GM19463 (cell line): Measurements from ENCODE around the gene PCDHGC5.
A peak's percentile ranks its signal among the peaks of the same experiment; 100 is the strongest.

Experiments used
- ATAC-seq: cut with Tn5 transposase; IDR thresholded peaks from one replicate; pipeline ENCODE4 v1.9.1; 2021; ENCODE audit warnings: mild to moderate bottlenecking, moderate library complexity; ENCODE audit not compliant: unreplicated experiment

The PCDHGC5 gene

DNA sequence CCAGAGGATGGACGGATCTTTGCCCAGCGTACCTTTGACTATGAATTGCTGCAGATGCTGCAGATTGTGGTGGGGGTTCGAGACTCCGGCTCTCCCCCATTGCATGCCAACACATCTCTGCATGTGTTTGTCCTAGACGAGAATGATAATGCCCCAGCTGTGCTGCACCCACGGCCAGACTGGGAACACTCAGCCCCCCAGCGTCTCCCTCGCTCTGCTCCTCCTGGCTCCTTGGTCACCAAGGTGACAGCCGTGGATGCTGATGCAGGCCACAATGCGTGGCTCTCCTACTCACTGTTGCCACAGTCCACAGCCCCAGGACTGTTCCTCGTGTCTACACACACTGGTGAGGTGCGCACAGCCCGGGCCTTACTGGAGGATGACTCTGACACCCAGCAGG, 1.9 kb downstream of the PCDHGC5 start:
- no peak for ATAC-seq

DNA sequence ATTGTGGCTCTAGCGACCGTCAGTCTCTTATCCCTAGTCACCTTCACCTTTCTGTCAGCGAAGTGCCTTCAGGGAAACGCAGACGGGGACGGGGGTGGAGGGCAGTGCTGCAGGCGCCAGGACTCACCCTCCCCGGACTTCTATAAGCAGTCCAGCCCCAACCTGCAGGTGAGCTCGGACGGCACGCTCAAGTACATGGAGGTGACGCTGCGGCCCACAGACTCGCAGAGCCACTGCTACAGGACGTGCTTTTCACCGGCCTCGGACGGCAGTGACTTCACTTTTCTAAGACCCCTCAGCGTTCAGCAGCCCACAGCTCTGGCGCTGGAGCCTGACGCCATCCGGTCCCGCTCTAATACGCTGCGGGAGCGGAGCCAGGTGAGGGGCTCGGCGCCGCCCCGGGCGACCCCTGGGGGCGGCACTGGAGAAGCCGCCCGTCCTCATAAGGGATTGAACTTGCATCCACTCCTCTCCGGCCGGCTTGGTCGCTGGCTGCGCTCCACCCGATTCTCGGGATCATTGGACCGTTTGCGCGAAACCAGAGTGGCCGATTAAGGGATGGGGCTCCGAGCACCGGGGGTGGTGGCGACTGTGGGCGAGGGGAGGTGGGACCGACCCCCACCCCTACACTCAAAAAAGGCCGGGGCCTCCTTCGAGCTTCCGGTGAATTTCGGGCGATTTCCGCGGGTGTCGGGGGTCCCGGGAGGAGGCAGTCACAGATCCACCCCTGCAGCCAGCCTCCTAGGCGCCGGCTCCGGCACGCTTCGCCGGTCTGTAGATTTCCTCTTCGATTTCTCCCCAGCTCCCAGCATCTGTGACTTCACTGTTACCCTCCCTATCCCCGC, 2.7 kb downstream of the PCDHGC5 start:
- ATAC-seq, result peak; percentile 20

GRCh38 chr5:141492168-141492885, 3.4 kb downstream of the PCDHGC5 start:
- ATAC-seq, result peak; percentile 49

DNA sequence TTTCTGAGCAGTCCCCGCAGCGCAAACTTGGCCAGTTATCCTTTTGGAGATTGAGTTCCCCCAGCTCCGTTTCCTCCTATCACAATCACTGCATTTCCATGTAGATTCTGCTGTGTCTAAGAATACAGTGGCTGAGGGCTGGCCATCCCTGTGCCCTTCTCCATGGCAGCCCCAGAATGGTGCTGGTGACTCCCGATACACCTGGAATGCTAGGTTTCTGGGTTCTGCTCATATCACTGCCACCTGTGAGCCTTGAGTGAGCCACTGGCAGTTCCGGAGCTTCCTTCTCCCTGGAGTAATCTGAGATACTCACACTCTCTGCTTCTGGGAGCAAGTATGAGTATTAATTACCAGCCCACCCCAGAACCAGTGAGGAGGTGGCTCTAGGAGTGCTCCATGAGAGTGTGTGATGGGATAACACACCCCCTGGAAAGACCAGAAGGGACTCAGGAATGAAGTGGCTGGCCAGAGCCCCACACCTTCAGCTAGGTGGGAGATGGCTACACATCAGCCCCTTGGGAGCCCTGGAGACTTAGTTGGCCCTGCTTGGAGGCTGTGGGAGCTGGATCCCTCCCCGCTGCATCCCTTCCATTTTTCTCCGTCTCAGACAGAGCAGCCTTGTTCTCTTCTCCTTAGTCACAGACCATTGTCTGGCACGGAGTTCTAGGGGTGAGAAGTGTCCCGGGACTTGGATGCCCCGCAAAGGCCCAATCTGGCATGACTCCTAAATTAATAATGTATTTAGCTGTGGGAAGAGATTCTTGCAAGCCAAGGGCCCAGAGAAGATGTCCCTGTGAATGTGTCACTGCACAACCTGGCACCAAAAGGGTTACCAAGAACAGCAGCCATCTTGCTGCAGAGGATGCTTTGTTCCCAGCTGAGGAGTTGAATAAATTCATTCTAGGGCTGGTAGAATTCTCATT, 4.9 kb downstream of the PCDHGC5 start:
- ATAC-seq, result no peak

DNA sequence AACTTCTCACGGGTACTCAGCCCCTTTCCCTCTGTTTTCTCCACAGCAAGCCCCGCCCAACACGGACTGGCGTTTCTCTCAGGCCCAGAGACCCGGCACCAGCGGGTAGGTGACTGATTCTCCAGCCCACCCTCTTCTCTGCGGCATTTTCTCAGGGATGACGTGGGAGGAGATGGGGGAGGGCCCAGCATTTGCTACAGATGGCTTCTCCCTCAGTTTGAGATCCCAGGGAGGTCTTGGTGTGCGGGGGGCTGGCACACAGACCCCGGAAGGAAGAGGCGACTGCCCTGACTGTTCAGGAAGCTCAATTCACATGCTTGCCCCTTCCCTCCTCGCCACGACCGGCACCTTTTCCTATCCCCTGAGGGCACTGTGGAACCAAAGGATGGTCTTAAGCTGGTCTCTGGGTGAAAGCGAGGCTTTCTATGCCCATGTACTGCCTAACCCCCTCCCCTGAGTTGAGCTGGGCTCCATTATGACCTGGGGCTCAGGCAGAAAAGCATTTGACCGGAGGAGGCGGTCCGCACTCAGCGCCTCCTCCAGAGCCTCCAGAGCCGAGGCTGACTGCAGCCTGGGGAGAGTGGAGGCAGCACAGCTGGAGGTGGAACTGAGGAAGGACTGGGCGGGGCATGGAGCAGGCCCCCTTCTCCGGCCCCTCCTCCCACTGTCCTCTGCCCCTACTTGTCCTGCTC, 6.0 kb downstream of the PCDHGC5 start:
- ATAC-seq, result no peak

GRCh38 chr5:141495453-141495811, 6.6 kb downstream of the PCDHGC5 start:
- ATAC-seq, result no peak

GRCh38 chr5:141496038-141496437, 7.2 kb downstream of the PCDHGC5 start:
- ATAC-seq, result no peak

DNA sequence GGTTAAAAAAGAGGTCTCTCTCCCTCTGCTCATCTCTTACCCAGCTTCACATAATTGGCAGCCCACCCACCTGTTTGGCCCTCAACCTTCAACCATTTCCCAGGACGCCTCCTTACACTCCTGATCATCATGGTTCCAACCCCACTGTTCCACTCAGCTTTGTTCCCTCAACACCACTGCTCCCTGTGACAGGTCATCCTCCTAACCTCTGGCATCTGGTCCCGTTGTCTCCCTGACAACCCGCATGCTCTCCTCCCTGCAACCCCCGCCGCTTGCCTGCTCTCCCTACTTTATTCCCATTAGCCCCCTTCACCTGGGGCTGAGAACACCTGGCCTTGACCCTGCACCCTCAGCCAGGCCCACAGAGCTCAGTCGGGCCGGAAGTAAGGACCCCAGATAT, 12.9 kb downstream of the PCDHGC5 start:
- ATAC-seq, result no peak

DNA sequence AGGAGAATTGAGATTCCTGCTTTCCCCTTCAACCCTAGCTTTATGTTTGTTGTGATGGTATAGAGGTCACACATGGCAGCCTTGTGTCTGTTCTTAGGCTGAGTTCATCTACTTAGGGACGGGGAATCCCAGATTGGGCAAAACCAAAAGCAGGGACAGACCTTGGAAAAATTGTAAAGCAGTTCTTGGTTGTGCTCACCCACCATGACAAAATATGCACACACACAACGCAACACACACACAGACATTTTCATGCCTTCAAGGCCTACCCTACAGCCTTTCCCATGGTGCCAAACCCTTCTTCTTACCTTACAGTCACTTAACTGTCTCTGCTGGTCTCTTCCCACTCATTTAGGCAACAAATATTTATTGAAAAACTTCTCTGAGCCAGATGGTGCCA, 14.8 kb downstream of the PCDHGC5 start:
- no peak for ATAC-seq

DNA sequence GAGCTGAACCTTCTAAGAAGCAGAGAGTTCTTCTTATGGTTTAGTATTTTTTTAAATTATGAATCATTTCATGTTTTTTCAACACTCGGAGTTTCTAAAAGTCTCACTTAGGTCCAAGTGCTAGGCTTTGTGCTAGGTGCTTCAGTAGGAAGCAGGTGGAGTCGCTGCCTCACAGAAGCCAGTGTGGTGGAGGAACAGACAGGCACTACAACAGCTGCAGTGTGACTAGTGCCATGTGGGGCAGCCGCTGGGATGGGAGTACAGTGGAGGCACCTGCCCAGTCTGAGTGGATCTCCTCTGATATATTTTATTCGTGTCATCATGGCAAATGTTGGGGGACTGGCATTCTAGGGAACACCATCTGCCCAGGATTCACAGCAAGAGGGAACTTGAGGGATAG, 15.3 kb downstream of the PCDHGC5 start:
- no peak for ATAC-seq

DNA sequence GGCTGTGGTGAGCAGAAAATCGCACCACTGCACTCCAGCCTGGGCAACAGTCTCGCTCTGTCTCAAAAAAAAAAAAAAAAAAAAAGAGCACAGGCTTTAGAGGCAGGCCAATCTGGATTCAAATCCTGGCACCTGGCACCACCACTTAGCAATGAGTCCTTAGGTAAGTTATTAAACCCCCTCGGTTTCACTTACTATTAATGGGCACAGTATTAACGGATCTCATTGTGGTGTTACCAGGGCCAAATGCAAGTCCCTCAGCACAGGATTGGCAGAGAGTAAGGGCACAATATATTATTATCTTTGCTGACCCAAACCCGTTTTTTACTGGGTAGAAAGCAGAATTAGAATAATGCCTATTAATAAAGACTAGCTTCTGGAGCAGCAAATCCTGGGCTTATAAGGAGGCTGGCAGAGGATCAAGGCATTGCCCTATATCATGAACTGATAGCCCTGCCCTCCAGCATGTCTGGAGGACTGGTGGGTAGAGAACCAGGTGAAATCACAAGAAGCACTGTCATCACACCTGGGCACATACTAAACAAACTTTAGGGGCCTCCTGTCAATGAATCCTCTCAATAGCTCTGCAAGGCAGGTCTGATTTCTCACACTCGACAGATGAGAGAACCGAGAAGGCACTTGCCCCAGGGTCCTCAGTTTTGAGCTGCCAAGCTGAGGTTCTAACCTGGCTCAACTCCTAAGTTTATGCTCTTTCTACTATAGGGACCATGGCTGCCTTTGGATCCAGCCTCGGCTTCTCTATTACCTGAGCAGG, 17.7 kb downstream of the PCDHGC5 start:
- no peak for ATAC-seq

DNA sequence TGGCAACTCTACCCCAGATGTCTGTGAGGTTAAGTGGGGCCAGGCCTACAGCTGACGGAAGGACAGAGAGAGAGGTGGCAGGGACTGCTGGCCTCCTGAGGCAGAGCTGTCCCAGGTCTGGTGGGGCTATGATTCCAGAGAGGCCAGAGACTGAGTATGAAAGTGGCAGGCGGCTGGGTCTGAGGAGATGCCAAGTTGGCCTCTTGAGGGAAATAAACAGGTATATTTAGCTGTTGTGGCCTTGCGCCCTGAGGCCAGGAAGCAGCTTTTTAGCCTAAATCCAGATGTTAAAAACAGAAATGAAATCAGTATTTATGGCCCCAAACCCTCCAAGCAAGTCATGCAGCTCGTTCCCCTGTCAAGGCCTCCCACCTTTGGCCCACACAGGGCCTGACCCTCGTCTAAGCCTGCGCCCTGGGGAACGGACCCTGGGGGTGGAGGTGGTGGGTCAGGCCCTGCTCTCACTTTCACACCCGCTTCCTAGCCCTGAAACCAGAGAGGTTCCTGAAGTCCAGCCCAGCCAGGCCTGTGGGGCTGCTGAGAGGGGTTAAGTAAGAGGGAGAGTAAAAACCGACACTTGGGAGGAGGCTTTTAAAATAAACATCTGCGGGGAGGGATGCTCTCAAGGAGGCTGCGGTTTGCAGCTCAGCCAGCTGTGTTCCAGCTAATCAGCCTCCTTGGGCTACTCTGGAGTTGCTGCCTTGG, 18.7 kb downstream of the PCDHGC5 start:
- peak; percentile 51 for ATAC-seq

GRCh38 chr5:141508440-141508797, 19.5 kb downstream of the PCDHGC5 start:
- no peak for ATAC-seq

- peak; percentile 9 for ATAC-seq
These were observed 20.1 kb downstream of the PCDHGC5 start for GRCh38 chr5:141508798-141509611.

GRCh38 chr5:141510160-141510559, 21.3 kb downstream of the PCDHGC5 start:
- no peak for ATAC-seq

DNA sequence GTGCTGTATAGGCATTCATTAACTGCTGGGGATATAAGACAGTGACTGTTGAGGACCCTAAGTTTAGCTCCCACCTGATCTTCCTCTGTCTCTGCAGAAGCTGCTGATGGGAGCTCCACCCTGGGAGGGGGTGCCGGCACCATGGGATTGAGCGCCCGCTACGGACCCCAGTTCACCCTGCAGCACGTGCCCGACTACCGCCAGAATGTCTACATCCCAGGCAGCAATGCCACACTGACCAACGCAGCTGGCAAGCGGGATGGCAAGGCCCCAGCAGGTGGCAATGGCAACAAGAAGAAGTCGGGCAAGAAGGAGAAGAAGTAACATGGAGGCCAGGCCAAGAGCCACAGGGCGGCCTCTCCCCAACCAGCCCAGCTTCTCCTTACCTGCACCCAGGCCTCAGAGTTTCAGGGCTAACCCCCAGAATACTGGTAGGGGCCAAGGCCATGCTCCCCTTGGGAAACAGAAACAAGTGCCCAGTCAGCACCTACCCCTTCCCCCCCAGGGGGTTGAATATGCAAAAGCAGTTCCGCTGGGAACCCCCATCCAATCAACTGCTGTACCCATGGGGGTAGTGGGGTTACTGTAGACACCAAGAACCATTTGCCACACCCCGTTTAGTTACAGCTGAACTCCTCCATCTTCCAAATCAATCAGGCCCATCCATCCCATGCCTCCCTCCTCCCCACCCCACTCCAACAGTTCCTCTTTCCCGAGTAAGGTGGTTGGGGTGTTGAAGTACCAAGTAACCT, 22.1 kb downstream of the PCDHGC5 start:
- peak; percentile 27 for ATAC-seq

DNA sequence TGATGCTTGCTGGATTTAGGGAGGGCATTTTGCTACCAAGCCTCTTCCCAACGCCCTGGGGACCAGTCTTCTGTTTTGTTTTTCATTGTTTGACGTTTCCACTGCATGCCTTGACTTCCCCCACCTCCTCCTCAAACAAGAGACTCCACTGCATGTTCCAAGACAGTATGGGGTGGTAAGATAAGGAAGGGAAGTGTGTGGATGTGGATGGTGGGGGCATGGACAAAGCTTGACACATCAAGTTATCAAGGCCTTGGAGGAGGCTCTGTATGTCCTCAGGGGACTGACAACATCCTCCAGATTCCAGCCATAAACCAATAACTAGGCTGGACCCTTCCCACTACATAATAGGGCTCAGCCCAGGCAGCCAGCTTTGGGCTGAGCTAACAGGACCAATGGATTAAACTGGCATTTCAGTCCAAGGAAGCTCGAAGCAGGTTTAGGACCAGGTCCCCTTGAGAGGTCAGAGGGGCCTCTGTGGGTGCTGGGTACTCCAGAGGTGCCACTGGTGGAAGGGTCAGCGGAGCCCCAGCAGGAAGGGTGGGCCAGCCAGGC, 23.0 kb downstream of the PCDHGC5 start:
- no peak for ATAC-seq
